SH-SY5Y (cell line): ENCODE results near the gene FBXO24.

Source experiments
- GATA2 ChIP-seq: IDR thresholded peaks from 2 replicates; pipeline ENCODE4 v1.6.1; 2011; ENCODE audit warnings: mild to moderate bottlenecking, low read depth, low read length
- GATA3 ChIP-seq: IDR thresholded peaks from 2 replicates; pipeline ENCODE4 v1.6.1; 2011; ENCODE audit warnings: low read depth, mild to moderate bottlenecking, low read length, moderate library complexity

DNA sequence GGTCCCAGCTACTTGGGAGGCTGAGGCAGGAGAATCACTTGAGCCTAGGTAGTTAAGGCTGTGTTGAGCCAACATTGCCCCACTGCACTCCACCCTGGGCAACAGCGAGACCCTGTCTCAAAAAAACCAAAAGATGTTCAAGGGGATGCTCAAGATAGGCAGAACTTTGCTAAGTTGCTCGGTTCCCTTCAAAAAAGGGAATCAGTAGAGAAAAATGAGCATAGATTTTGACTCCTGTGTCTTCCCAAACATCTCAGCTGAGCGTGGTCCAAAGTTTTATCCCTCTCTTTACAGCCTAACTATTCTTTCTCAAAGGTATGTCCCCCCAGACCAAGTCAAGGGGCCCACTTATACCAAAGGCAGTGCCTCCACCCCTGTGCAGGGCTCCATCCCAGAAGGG lies 33.1 kb upstream of the FBXO24 start:
- TF ChIP-seq GATA2 (no peak), GATA3 (no peak)
